ENCODE results near the gene FEZF1. TPM values are rescaled to one million over a fixed set of nuclear protein-coding genes. Genes with fewer than 3 reads are reported as not detected.

The FEZF1 gene
- total and polyA plus RNA-seq, 10 of the 15 experiments (the other 5 are each of a cell fraction or from before 2014, with no cell fraction given): not detected

- no peak for TF ChIP-seq TBL1XR1 (IDR thresholded peaks at IDR 0.05; ENCODE audit: low read depth, low read length)
- no peak for TF ChIP-seq BHLHE40 (IDR thresholded peaks at IDR 0.05; ENCODE audit: borderline replicate concordance in 1 of 2, low read depth in 2 of 2, low read length in 1 of 2)
- TF ChIP-seq ZNF274 (IDR thresholded peaks at IDR 0.05; ENCODE audit: insufficient read depth, insufficient read length): no peak
- TF ChIP-seq CHD2 (IDR thresholded peaks at IDR 0.05; ENCODE audit: borderline replicate concordance, low read depth, low read length): no peak
- no peak for TF ChIP-seq GATAD2B (conservative IDR thresholded peaks at IDR 0.05; ENCODE audit: low read depth)
- TF ChIP-seq SUPT20H (IDR thresholded peaks at IDR 0.05; ENCODE audit: borderline replicate concordance, control insufficient read depth, low read depth, low read length): no peak
- no peak for TF ChIP-seq SPI1 (IDR thresholded peaks at IDR 0.05; ENCODE audit: borderline replicate concordance, insufficient read depth, low read depth, low read length)
Measured at GRCh38 chr7:122302761-122303530, 1.6 kb downstream of the FEZF1 start (continued).

DNA sequence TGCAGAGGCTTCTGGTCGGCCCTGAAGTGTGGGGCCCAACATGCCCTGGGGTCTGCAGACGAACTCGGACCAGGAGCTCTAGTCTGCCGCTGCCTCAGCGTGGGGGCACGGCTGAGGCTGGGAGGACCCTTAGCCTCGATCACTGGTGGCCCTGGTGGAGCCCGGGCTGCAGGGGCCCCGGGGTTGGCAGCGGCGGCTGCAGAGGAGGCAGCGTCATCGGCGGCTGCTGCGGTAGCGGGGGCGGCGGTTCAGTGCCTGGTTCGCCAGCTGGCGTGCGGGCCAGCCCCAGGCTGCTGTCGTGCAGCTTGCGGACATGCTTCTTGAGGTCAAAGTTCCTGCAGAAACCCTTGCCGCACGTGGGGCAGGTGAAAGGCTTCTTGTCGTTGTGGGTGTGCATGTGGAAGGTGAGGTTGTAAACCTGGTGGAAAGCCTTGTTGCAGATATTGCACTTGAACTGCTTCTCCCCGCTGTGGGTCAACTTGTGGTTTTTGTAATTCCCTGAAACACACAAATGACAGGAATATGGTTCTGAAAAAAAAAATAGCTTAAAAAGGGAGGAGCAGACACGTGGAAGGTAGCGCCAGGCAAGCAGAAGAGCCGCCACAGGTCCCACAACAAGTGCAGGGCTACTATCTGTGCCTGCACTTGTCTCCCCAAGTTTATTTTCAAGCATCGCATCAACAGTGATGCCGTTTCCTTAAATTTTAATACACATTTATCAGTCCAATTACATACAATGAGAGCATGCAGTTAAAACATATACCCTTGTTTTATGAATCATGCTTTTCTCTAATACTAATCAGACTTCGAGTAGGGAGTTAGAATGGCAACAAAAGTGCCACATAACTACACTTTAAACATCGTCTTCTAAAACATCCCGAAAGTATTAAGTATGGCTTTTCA is 2.4 kb downstream of the FEZF1 start:
- Histone ChIP-seq H3K36me3 (ENCODE audit: control insufficient read depth in 2 of 2, insufficient read depth in 2 of 2, low read length in 1 of 2) (no peaks in the 10 kb centered on the region), H2AFZ (ENCODE audit: control insufficient read depth, low read depth, low read length) (no peak overlapping the region), H3K79me2 (ENCODE audit: control insufficient read depth, insufficient read depth, low read length) (no peaks in the 10 kb centered on the region), H3K27me3 (replicated peaks in 1 of 2; ENCODE audit: control insufficient read depth in 2 of 2, insufficient read depth in 2 of 2, low read length in 1 of 2) (peaks cover 12 to 16% of the 10 kb centered on the region in 2 experiments), H4K20me1 (ENCODE audit: control insufficient read depth, insufficient read depth) (no peaks in the 10 kb centered on the region), H3K9me3 (replicated peaks; ENCODE audit: control insufficient read depth, insufficient read depth, low read length) (no peaks in the 10 kb centered on the region; the same call in 2 of the 3 replicates), H3K27ac (ENCODE audit: control insufficient read depth, insufficient read depth) (no peak overlapping the region), H3K9ac (ENCODE audit: control insufficient read depth, insufficient read depth, low read length) (no peak overlapping the region), H3K4me3 (no peak overlapping the region), H3K4me2 (ENCODE audit: control insufficient read depth, insufficient read depth) (no peak overlapping the region), H3K4me1 (ENCODE audit: control insufficient read depth, insufficient read depth, low read length) (no peaks in the 10 kb centered on the region)
- no peak for DNase-seq (ENCODE audit: low read depth, low spot score)
- 31% methylated on average over 32 of the region's 35 CpGs for WGBS (ENCODE audit: insufficient coverage, insufficient replicate concordance, low lambda C conversion rate, missing lambda C conversion rate)
- RAD21 ChIA-PET (ENCODE audit: unreplicated experiment): no interaction called here
- peak; percentile 69 for ATAC-seq
- intact Hi-C loops (cut with micrococcal nuclease; ENCODE audit: unreplicated experiment): no loop called here
- CTCF ChIA-PET: no interaction called here
- POLR2A ChIA-PET: no interaction called here
- no TSS peak for BruUV-seq (replicated peaks)
- FAIRE-seq: no peak
- in situ Hi-C loops (cut with MboI): no loop called here
- SMC1A ChIA-PET (ENCODE audit: uncharacterized antibody, unreplicated experiment): interaction anchor here (1.0 kb wide), 1 partner anchor 23 kb away, joined by 3 read pairs; no protein-coding TSS in a partner anchor
- TF ChIP-seq ZBED1 (IDR thresholded peaks at IDR 0.05; ENCODE audit: borderline replicate concordance) (no peak), POLR2AphosphoS2 (IDR thresholded peaks at IDR 0.05; ENCODE audit: low read depth, low read length) (no peak), EP300 (IDR thresholded peaks at IDR 0.05; ENCODE audit: borderline replicate concordance in 1 of 2, control insufficient read depth in 1 of 2, low read depth in 2 of 2, low read length in 2 of 2) (no peak), NR2C1 (IDR thresholded peaks at IDR 0.05) (peak; percentile 34; the same call in 1 of the 2 replicates), NR2F1 (conservative IDR thresholded peaks at IDR 0.05) (peak; percentile 39; the same call in 1 of the 2 replicates), BHLHE40 (IDR thresholded peaks at IDR 0.05; ENCODE audit: borderline replicate concordance in 1 of 2, low read depth in 2 of 2, low read length in 1 of 2) (peak in 1 of 2 experiments; percentile 83; a peak in 2 of 4 replicates), ZNF24 (IDR thresholded peaks at IDR 0.05) (no peak), SUZ12 (IDR thresholded peaks at IDR 0.05; ENCODE audit: unreplicated experiment) (peak; percentile 80), ZNF274 (IDR thresholded peaks at IDR 0.05; ENCODE audit: insufficient read depth, insufficient read length) (no peak), MYB (IDR thresholded peaks at IDR 0.05; ENCODE audit: borderline replicate concordance, low read depth, low read length) (no peak), TBL1XR1 (IDR thresholded peaks at IDR 0.05; ENCODE audit: low read depth, low read length) (no peak)
- TF ChIP-seq, protein P1, sequence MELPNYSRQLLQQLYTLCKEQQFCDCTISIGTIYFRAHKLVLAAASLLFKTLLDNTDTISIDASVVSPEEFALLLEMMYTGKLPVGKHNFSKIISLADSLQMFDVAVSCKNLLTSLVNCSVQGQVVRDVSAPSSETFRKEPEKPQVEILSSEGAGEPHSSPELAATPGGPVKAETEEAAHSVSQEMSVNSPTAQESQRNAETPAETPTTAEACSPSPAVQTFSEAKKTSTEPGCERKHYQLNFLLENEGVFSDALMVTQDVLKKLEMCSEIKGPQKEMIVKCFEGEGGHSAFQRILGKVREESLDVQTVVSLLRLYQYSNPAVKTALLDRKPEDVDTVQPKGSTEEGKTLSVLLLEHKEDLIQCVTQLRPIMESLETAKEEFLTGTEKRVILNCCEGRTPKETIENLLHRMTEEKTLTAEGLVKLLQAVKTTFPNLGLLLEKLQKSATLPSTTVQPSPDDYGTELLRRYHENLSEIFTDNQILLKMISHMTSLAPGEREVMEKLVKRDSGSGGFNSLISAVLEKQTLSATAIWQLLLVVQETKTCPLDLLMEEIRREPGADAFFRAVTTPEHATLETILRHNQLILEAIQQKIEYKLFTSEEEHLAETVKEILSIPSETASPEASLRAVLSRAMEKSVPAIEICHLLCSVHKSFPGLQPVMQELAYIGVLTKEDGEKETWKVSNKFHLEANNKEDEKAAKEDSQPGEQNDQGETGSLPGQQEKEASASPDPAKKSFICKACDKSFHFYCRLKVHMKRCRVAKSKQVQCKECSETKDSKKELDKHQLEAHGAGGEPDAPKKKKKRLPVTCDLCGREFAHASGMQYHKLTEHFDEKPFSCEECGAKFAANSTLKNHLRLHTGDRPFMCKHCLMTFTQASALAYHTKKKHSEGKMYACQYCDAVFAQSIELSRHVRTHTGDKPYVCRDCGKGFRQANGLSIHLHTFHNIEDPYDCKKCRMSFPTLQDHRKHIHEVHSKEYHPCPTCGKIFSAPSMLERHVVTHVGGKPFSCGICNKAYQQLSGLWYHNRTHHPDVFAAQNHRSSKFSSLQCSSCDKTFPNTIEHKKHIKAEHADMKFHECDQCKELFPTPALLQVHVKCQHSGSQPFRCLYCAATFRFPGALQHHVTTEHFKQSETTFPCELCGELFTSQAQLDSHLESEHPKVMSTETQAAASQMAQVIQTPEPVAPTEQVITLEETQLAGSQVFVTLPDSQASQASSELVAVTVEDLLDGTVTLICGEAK (IDR thresholded peaks at IDR 0.05; ENCODE audit: borderline replicate concordance): no peak

Measured in GM12878 (cell line).